H9 (cell line): ENCODE measurements around the gene RSAD2. TPM values are rescaled to one million over a fixed set of nuclear protein-coding genes. Genes with fewer than 3 reads are reported as not detected.

Experiments used
- DNase-seq: peaks from one replicate; pipeline ENCODE4 v3.0.0-alpha.2; 2017
- H2AFZ ChIP-seq: one replicate; pipeline ENCODE4 v1.6.1; 2013; ENCODE audit warnings: mild to moderate bottlenecking, low read length, control low read depth, moderate library complexity
- H2AK5ac ChIP-seq: 2 replicates; pipeline ENCODE4 v1.6.1; 2013; ENCODE audit warnings: low read length, control low read depth, mixed read lengths; ENCODE audit not compliant: insufficient read length
- H2BK120ac ChIP-seq: one replicate; pipeline ENCODE4 v1.6.1; 2013; ENCODE audit warnings: low read depth, mild to moderate bottlenecking, low read length, control low read depth, inconsistent platforms; ENCODE audit not compliant: poor library complexity, severe bottlenecking
- H2BK12ac ChIP-seq: 2 replicates; pipeline ENCODE4 v1.6.1; 2013; ENCODE audit warnings: low read length, control low read depth, mixed read lengths, low read depth; ENCODE audit not compliant: insufficient read length
- H2BK15ac ChIP-seq: 2 replicates; pipeline ENCODE4 v1.6.1; 2013; ENCODE audit warnings: low read depth, low read length, control low read depth
- H2BK20ac ChIP-seq: one replicate; pipeline ENCODE4 v1.6.1; 2013; ENCODE audit warnings: low read depth, mild to moderate bottlenecking, low read length, control low read depth, inconsistent platforms; ENCODE audit not compliant: poor library complexity, severe bottlenecking
- H2BK5ac ChIP-seq: 2 replicates; pipeline ENCODE4 v1.6.1; 2013; ENCODE audit warnings: low read length, control low read depth, mixed read lengths; ENCODE audit not compliant: insufficient read length
- H3K14ac ChIP-seq: 2 replicates; pipeline ENCODE4 v1.6.1; 2013; ENCODE audit warnings: low read length, control low read depth; ENCODE audit not compliant: insufficient read depth
- H3K18ac ChIP-seq: 2 replicates; pipeline ENCODE4 v1.6.1; 2013; ENCODE audit warnings: low read depth, mild to moderate bottlenecking, mixed read lengths, low read length, control low read depth; ENCODE audit not compliant: insufficient read length
- H3K23ac ChIP-seq: 2 replicates; pipeline ENCODE4 v1.6.1; 2013; ENCODE audit warnings: low read length, control low read depth, mixed read lengths, low read depth; ENCODE audit not compliant: insufficient read length
- H3K23me2 ChIP-seq: 2 replicates; pipeline ENCODE4 v1.6.1; 2013; ENCODE audit warnings: low read depth, mild to moderate bottlenecking, mixed read lengths, low read length, control low read depth; ENCODE audit not compliant: insufficient read length, poor library complexity, severe bottlenecking
- H3K27ac ChIP-seq: 2 replicates; pipeline ENCODE4 v1.5.1; 2013; ENCODE audit warnings: low read length, control low read depth, mixed read lengths, low read depth; ENCODE audit not compliant: insufficient read length
- H3K27me3 ChIP-seq: 2 replicates; pipeline ENCODE4 v1.6.1; 2013; ENCODE audit warnings: low read length, control low read depth, inconsistent platforms; ENCODE audit not compliant: insufficient read depth
- H3K4ac ChIP-seq: 2 replicates; pipeline ENCODE4 v1.6.1; 2013; ENCODE audit warnings: low read depth, mild to moderate bottlenecking, control low read depth, inconsistent platforms, low read length, moderate library complexity
- H3K4me1 ChIP-seq: 2 replicates; pipeline ENCODE4 v1.6.1; 2013; ENCODE audit warnings: low read length, control low read depth, inconsistent platforms; ENCODE audit not compliant: insufficient read depth
- H3K4me2 ChIP-seq: 2 replicates; pipeline ENCODE4 v1.6.1; 2013; ENCODE audit warnings: low read length, control low read depth, mixed read lengths; ENCODE audit not compliant: insufficient read length, insufficient read depth
- H3K56ac ChIP-seq: 2 replicates; pipeline ENCODE4 v1.6.1; 2013; ENCODE audit warnings: low read depth, mild to moderate bottlenecking, mixed read lengths, low read length, control low read depth; ENCODE audit not compliant: insufficient read length
- H3K79me1 ChIP-seq: 2 replicates; pipeline ENCODE4 v1.6.1; 2013; ENCODE audit warnings: low read depth, mild to moderate bottlenecking, moderate library complexity, low read length, control low read depth, inconsistent platforms; ENCODE audit not compliant: insufficient read depth, poor library complexity, severe bottlenecking
- H3K79me2 ChIP-seq: 2 replicates; pipeline ENCODE4 v1.6.1; 2013; ENCODE audit warnings: low read length, control low read depth, inconsistent platforms; ENCODE audit not compliant: insufficient read depth
- H3K9ac ChIP-seq: 2 replicates; pipeline ENCODE4 v1.6.1; 2013; ENCODE audit warnings: low read length, control low read depth, mixed read lengths; ENCODE audit not compliant: insufficient read length; ENCODE audit errors: extremely low read depth
- H3K9me3 ChIP-seq: one replicate; pipeline ENCODE4 v1.6.1; 2013; ENCODE audit warnings: low read depth, low read length, inconsistent platforms; ENCODE audit not compliant: control insufficient read depth
- H3T11ph ChIP-seq: one replicate; pipeline ENCODE4 v1.6.1; 2013; ENCODE audit warnings: mild to moderate bottlenecking, low read length, control low read depth, inconsistent platforms
- H4K20me1 ChIP-seq: one replicate; pipeline ENCODE4 v1.6.1; 2013; ENCODE audit not compliant: control insufficient read depth, insufficient read length, insufficient read depth
- H4K5ac ChIP-seq: 2 replicates; pipeline ENCODE4 v1.6.1; 2013; ENCODE audit warnings: low read depth, mild to moderate bottlenecking, mixed read lengths, low read length, control low read depth; ENCODE audit not compliant: insufficient read length
- H4K8ac ChIP-seq: replicated peaks from 2 replicates; pipeline ENCODE4 v1.6.1; 2013; ENCODE audit warnings: low read length, control low read depth, mixed read lengths, low read depth; ENCODE audit not compliant: insufficient read length
- H4K91ac ChIP-seq: 2 replicates; pipeline ENCODE4 v1.6.1; 2013; ENCODE audit warnings: low read depth, mild to moderate bottlenecking, moderate library complexity, mixed read lengths, low read length, control low read depth; ENCODE audit not compliant: insufficient read length
- H3K27ac Mint-ChIP-seq, 3 experiments: 2 replicates in 2 of 3; 3 replicates in 1 of 3; pipeline ENCODE4 v1.8.0; 2020 to 2021; ENCODE audit warnings: mixed read lengths in 3 of 3, mild to moderate bottlenecking in 1 of 3, moderate library complexity in 1 of 3
- H3K27me3 Mint-ChIP-seq: 2 replicates; pipeline ENCODE4 v1.8.0; 2021; ENCODE audit warnings: low read depth, mild to moderate bottlenecking, moderate library complexity, mixed read lengths
- H3K36me3 Mint-ChIP-seq, 3 experiments: 2 replicates in 2 of 3; 3 replicates in 1 of 3; pipeline ENCODE4 v1.8.0; 2020 to 2021; ENCODE audit warnings: low read depth in 3 of 3, mixed read lengths in 3 of 3; ENCODE audit not compliant: insufficient read depth in 1 of 3
- H3K4me1 Mint-ChIP-seq, 2 experiments: 2 replicates each; pipeline ENCODE4 v1.8.0; 2020; ENCODE audit warnings: mixed read lengths in 2 of 2
- H3K4me3 Mint-ChIP-seq, 2 experiments: 2 replicates in 1 of 2; 3 replicates in 1 of 2; pipeline ENCODE4 v1.8.0; 2020 to 2021; ENCODE audit warnings: mild to moderate bottlenecking in 2 of 2, mixed read lengths in 2 of 2, moderate library complexity in 1 of 2
- H3K9me3 Mint-ChIP-seq, 2 experiments: 2 replicates in 1 of 2; 3 replicates in 1 of 2; pipeline ENCODE4 v1.8.0; 2020; ENCODE audit warnings: mild to moderate bottlenecking in 2 of 2, mixed read lengths in 2 of 2, moderate library complexity in 1 of 2
- WGBS: extraction: QIAGEN DNeasy Blood & Tissue Kit; methylation state at CpG from one replicate; pipeline ENCODE4 v1.1.7; 2013; ENCODE audit warnings: missing lambda C conversion rate, low lambda C conversion rate, mixed read lengths; ENCODE audit not compliant: insufficient read length; ENCODE audit errors: extremely low coverage; 5-methylcytosine and 5-hydroxymethylcytosine counted together
- total RNA-seq: library from RNA; stranded (reverse); gene quantifications from 2 replicates; pipeline ENCODE4 v1.2.1, GENCODE V29; 2021
- TF ChIP-seq, protein P1 (sequence below): fragments of 200-600 bp; sonication (generic); conservative IDR thresholded peaks from 3 replicates; pipeline ENCODE4 v1.8.0; 2021; ENCODE audit warnings: antibody characterized with exemption, mild to moderate bottlenecking

Gene RSAD2
- total RNA-seq, 1 experiment from 2014 or later, result not detected

DNA sequence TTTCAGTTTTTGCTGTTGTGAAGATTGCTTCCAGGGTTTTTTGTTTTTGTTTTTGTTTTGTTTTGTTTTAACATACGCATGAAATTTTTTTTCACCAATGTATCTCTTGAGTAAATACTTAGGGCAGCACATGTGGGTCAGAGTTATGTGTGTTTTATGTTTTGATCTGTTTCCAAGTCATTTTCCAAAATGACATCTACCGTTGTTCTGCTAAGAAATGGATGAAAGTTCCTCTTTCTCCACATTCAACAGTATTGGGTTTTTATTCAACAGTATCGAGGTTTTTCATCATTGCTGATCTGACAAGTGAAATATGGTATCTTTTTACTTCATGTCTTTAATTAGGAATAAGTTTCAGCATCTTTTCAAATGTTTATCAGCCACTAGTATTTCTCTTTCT is 56.3 kb downstream of the RSAD2 start:
- Histone ChIP-seq H2BK15ac (no peak overlapping the region), H4K91ac (no peak overlapping the region), H3K27ac (no peak overlapping the region), H2BK120ac (no peak overlapping the region), H3K27me3 (no peaks in the 10 kb centered on the region), H2AK5ac (no peak overlapping the region), H4K8ac (no peak overlapping the region), H3K4ac (no peak overlapping the region), H3K23ac (no peak overlapping the region), H3K18ac (no peak overlapping the region), H2BK12ac (no peak overlapping the region), H3K9ac (no peak overlapping the region), H2BK20ac (no peak overlapping the region), H4K20me1 (no peaks in the 10 kb centered on the region), H3K9me3 (no peaks in the 10 kb centered on the region), H3K56ac (no peak overlapping the region), H3K79me1 (peaks cover 7% of the 10 kb centered on the region), H3K79me2 (no peaks in the 10 kb centered on the region), H3K23me2 (no peaks in the 10 kb centered on the region), H3T11ph (no peak overlapping the region), H3K4me1 (0 out of 2 replicates have a peak, but pooled peaks cover 2% of the 10 kb centered on the region), H4K5ac (no peak overlapping the region), H2AFZ (no peak overlapping the region), H2BK5ac (no peak overlapping the region), H3K4me2 (no peak overlapping the region), H3K14ac (no peak overlapping the region)
- peaks cover 32 to 36% of the 10 kb centered on the region in 2 experiments for H3K4me1 Mint-ChIP-seq
- TF ChIP-seq, protein P1, sequence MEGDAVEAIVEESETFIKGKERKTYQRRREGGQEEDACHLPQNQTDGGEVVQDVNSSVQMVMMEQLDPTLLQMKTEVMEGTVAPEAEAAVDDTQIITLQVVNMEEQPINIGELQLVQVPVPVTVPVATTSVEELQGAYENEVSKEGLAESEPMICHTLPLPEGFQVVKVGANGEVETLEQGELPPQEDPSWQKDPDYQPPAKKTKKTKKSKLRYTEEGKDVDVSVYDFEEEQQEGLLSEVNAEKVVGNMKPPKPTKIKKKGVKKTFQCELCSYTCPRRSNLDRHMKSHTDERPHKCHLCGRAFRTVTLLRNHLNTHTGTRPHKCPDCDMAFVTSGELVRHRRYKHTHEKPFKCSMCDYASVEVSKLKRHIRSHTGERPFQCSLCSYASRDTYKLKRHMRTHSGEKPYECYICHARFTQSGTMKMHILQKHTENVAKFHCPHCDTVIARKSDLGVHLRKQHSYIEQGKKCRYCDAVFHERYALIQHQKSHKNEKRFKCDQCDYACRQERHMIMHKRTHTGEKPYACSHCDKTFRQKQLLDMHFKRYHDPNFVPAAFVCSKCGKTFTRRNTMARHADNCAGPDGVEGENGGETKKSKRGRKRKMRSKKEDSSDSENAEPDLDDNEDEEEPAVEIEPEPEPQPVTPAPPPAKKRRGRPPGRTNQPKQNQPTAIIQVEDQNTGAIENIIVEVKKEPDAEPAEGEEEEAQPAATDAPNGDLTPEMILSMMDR, result no peak
- H3K9me3 Mint-ChIP-seq, result peaks cover 0 to 5% of the 10 kb centered on the region in 2 experiments; a peak in 2 of 5 replicates
- no peak overlapping the region for H3K27ac Mint-ChIP-seq
- H3K36me3 Mint-ChIP-seq, result no peaks in the 10 kb centered on the region; a peak in 2 of 7 replicates
- no peak for DNase-seq
- H3K4me3 Mint-ChIP-seq, result no peak overlapping the region
- no peaks in the 10 kb centered on the region for H3K27me3 Mint-ChIP-seq
- no CpG with 5 or more reads among the region's 3 CpGs for WGBS
